ENCODE data around the gene OR2G2.

GRCh38 chr1:247562198-247562597, 26.0 kb upstream of the OR2G2 start:
- TF ChIP-seq, protein P1, sequence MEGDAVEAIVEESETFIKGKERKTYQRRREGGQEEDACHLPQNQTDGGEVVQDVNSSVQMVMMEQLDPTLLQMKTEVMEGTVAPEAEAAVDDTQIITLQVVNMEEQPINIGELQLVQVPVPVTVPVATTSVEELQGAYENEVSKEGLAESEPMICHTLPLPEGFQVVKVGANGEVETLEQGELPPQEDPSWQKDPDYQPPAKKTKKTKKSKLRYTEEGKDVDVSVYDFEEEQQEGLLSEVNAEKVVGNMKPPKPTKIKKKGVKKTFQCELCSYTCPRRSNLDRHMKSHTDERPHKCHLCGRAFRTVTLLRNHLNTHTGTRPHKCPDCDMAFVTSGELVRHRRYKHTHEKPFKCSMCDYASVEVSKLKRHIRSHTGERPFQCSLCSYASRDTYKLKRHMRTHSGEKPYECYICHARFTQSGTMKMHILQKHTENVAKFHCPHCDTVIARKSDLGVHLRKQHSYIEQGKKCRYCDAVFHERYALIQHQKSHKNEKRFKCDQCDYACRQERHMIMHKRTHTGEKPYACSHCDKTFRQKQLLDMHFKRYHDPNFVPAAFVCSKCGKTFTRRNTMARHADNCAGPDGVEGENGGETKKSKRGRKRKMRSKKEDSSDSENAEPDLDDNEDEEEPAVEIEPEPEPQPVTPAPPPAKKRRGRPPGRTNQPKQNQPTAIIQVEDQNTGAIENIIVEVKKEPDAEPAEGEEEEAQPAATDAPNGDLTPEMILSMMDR (IDR thresholded peaks at IDR 0.05) = no peak
- no peak for TF ChIP-seq POLR2A (IDR thresholded peaks at IDR 0.05)

All from thyroid gland (tissue), 4 donors.